ENCODE data around the gene TXNDC17. TPM values are rescaled to one million over a fixed set of nuclear protein-coding genes. Genes with fewer than 3 reads are reported as not detected.
A peak's percentile ranks its signal among the peaks of the same experiment; 100 is the strongest.

Gene TXNDC17
- total and polyA plus RNA-seq, 3 experiments from 2014 or later = 98.0 to 110 (median 105) TPM

DNA sequence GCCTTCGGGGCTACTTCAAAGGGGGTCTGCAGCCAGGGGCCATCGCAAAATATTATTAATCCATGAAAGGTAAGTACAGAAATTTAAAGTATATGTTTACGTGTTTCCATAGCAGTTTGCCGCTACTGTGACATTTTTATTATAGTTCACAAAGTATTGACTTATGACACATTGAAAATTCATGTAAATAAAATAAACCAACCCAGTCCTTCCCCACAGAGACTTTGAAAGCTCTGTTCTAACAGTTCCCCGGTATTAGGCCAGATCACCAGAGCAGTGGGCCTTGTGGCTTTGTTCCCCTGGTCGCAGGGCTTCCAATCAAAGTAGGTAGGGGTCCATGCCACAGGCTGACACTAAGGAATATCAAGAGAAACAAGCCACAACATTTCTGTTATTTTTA lies 14.2 kb upstream of the TXNDC17 start:
- Mint-ChIP-seq H3K4me1 (peaks cover 11 to 32% (median 12%) of the 10 kb centered on the region in 3 donors), H3K27me3 (no peaks in the 10 kb centered on the region), H3K4me3 (no peak overlapping the region), H3K9me3 (no peaks in the 10 kb centered on the region), H3K36me3 (peaks cover 4 to 86% (median 33%) of the 10 kb centered on the region in 3 donors), H3K27ac (no peak overlapping the region)
- H3K9me3 ChIP-seq (ENCODE audit: low read length) = no peaks in the 10 kb centered on the region
- ChIA-PET POLR2A (no interaction called here), CTCF (no interaction called here)
- peaks cover 24% of the 10 kb centered on the region for H3K36me3 ChIP-seq (ENCODE audit: insufficient read depth, low read length)
- H3K27ac ChIP-seq (ENCODE audit: low read depth, low read length) = no peak overlapping the region
- H3K4me1 ChIP-seq (ENCODE audit: insufficient read depth, low read length) = no peaks in the 10 kb centered on the region
- H3K27me3 ChIP-seq (ENCODE audit: insufficient read depth, low read length, poor library complexity, severe bottlenecking) = no peaks in the 10 kb centered on the region
- DNase-seq = no peak
- no peak overlapping the region for H3K4me3 ChIP-seq (ENCODE audit: low read length)

DNA sequence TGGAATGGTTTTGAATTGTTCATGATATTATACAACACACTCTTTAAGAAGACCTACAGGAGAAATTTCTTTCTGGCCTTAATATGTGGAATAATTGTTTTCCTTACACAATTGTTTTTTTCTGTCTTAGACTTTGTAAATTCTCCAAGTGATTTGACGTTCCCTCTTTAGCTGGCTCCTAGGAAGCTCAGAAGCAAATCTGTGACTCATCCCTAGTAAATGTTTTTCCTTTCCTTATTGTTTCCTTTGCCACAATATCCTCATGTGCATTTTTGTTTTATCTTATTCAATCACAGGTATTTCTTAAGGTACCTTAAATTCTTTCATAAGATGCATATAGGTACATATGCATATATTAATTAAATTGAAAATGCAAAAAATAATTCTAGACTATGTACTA lies 13.8 kb upstream of the TXNDC17 start:
- H3K4me1 ChIP-seq (ENCODE audit: insufficient read depth, low read length) = no peaks in the 10 kb centered on the region
- Mint-ChIP-seq H3K27me3 (no peaks in the 10 kb centered on the region), H3K4me1 (peaks cover 11 to 32% (median 12%) of the 10 kb centered on the region in 3 donors), H3K27ac (peak overlapping the region in 1 of 8 donors; percentile 11), H3K9me3 (no peaks in the 10 kb centered on the region), H3K36me3 (peaks cover 4 to 83% (median 33%) of the 10 kb centered on the region in 3 donors), H3K4me3 (no peak overlapping the region)
- CTCF ChIA-PET = no interaction called here
- H3K36me3 ChIP-seq (ENCODE audit: insufficient read depth, low read length) = peaks cover 21% of the 10 kb centered on the region
- DNase-seq = no peak
- H3K4me3 ChIP-seq (ENCODE audit: low read length) = no peak overlapping the region
- no peak overlapping the region for H3K27ac ChIP-seq (ENCODE audit: low read depth, low read length)
- H3K9me3 ChIP-seq (ENCODE audit: low read length) = no peaks in the 10 kb centered on the region
- no peaks in the 10 kb centered on the region for H3K27me3 ChIP-seq (ENCODE audit: insufficient read depth, low read length, poor library complexity, severe bottlenecking)
- POLR2A ChIA-PET = no interaction called here

- Histone ChIP-seq H3K36me3 (ENCODE audit: insufficient read depth, low read length) (peaks cover 25% of the 10 kb centered on the region), H3K27me3 (ENCODE audit: insufficient read depth, low read length, poor library complexity, severe bottlenecking) (no peaks in the 10 kb centered on the region), H3K27ac (ENCODE audit: low read depth, low read length) (no peak overlapping the region), H3K4me1 (ENCODE audit: insufficient read depth, low read length) (no peaks in the 10 kb centered on the region), H3K9me3 (ENCODE audit: low read length) (no peaks in the 10 kb centered on the region), H3K4me3 (ENCODE audit: low read length) (no peak overlapping the region)
- ChIA-PET CTCF (no interaction called here), POLR2A (no interaction called here)
- H3K36me3 Mint-ChIP-seq = peaks cover 11 to 79% (median 45%) of the 10 kb centered on the region in 3 donors
- H3K9me3 Mint-ChIP-seq = no peaks in the 10 kb centered on the region
- H3K4me3 Mint-ChIP-seq = no peak overlapping the region
- H3K27me3 Mint-ChIP-seq = no peaks in the 10 kb centered on the region
- H3K27ac Mint-ChIP-seq = no peak overlapping the region
- peaks cover 12 to 43% (median 12%) of the 10 kb centered on the region in 3 donors for H3K4me1 Mint-ChIP-seq
- no peak for DNase-seq
Measured at GRCh38 chr17:6630390-6630789, 10.5 kb upstream of the TXNDC17 start.

DNA sequence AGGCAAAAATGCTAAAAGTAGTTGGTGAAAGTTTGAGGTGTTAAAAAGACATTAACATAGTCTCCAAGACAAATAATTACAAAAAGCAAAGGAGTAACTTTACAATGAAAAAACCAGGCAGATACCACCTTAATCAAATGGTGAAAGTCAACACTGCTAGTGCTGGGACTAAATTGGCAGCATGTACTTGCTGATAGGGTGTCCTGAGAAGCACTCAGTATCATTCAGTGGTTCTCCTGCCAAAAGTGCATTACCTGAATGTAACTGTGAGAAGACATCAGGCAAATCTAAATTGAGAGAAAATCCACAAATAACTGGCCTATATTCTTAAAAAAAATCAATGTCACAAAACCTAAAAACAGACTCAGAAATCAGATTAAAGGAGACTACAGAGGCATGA lies 8.3 kb upstream of the TXNDC17 start:
- Mint-ChIP-seq H3K27me3 (no peaks in the 10 kb centered on the region), H3K4me3 (no peak overlapping the region), H3K9me3 (no peaks in the 10 kb centered on the region), H3K4me1 (peaks cover 12 to 37% (median 17%) of the 10 kb centered on the region in 3 donors), H3K36me3 (peaks cover 11 to 64% (median 41%) of the 10 kb centered on the region in 3 donors), H3K27ac (no peak overlapping the region)
- Histone ChIP-seq H3K36me3 (ENCODE audit: insufficient read depth, low read length) (peaks cover 22% of the 10 kb centered on the region), H3K27ac (ENCODE audit: low read depth, low read length) (no peak overlapping the region), H3K4me1 (ENCODE audit: insufficient read depth, low read length) (no peaks in the 10 kb centered on the region), H3K4me3 (ENCODE audit: low read length) (no peak overlapping the region), H3K9me3 (ENCODE audit: low read length) (no peaks in the 10 kb centered on the region), H3K27me3 (ENCODE audit: insufficient read depth, low read length, poor library complexity, severe bottlenecking) (no peaks in the 10 kb centered on the region)
- POLR2A ChIA-PET = no interaction called here
- CTCF ChIA-PET = no interaction called here
- no peak for DNase-seq

- ChIA-PET CTCF (no interaction called here), POLR2A (no interaction called here)
- Mint-ChIP-seq H3K27me3 (no peaks in the 10 kb centered on the region), H3K36me3 (peaks cover 11 to 56% (median 34%) of the 10 kb centered on the region in 3 donors), H3K27ac (peak overlapping the region in 1 of 8 donors; percentile 1), H3K9me3 (no peaks in the 10 kb centered on the region), H3K4me1 (peaks cover 17 to 37% (median 19%) of the 10 kb centered on the region in 3 donors), H3K4me3 (no peak overlapping the region)
- no peak overlapping the region for H3K27ac ChIP-seq (ENCODE audit: low read depth, low read length)
- H3K36me3 ChIP-seq (ENCODE audit: insufficient read depth, low read length) = peaks cover 15% of the 10 kb centered on the region
- H3K4me3 ChIP-seq (ENCODE audit: low read length) = no peak overlapping the region
- H3K4me1 ChIP-seq (ENCODE audit: insufficient read depth, low read length) = no peaks in the 10 kb centered on the region
- H3K9me3 ChIP-seq (ENCODE audit: low read length) = no peaks in the 10 kb centered on the region
- no peak for DNase-seq
- no peaks in the 10 kb centered on the region for H3K27me3 ChIP-seq (ENCODE audit: insufficient read depth, low read length, poor library complexity, severe bottlenecking)
Measured at GRCh38 chr17:6633263-6633662, 7.6 kb upstream of the TXNDC17 start.

- Histone ChIP-seq H3K36me3 (ENCODE audit: insufficient read depth, low read length) (peaks cover 3% of the 10 kb centered on the region), H3K9me3 (ENCODE audit: low read length) (no peaks in the 10 kb centered on the region), H3K4me1 (ENCODE audit: insufficient read depth, low read length) (peaks cover 13% of the 10 kb centered on the region), H3K4me3 (ENCODE audit: low read length) (no peak overlapping the region), H3K27me3 (ENCODE audit: insufficient read depth, low read length, poor library complexity, severe bottlenecking) (no peaks in the 10 kb centered on the region), H3K27ac (ENCODE audit: low read depth, low read length) (no peak overlapping the region)
- Mint-ChIP-seq H3K4me1 (peaks cover 27 to 38% (median 37%) of the 10 kb centered on the region in 3 donors), H3K27me3 (peaks cover 0 to 3% of the 10 kb centered on the region in 2 donors), H3K9me3 (no peaks in the 10 kb centered on the region), H3K36me3 (peaks cover 11 to 39% (median 26%) of the 10 kb centered on the region in 3 donors), H3K4me3 (peak overlapping the region in 2 of 7 donors; percentile 15 to 18), H3K27ac (peak overlapping the region in 2 of 8 donors; percentile 66 to 95)
- no peak for DNase-seq
- ChIA-PET POLR2A (no interaction called here), CTCF (no interaction called here)
Measured at GRCh38 chr17:6636105-6636504, 4.8 kb upstream of the TXNDC17 start.

- Histone ChIP-seq H3K27ac (ENCODE audit: low read depth, low read length) (no peak overlapping the region), H3K27me3 (ENCODE audit: insufficient read depth, low read length, poor library complexity, severe bottlenecking) (no peaks in the 10 kb centered on the region), H3K4me1 (ENCODE audit: insufficient read depth, low read length) (peaks cover 18% of the 10 kb centered on the region), H3K9me3 (ENCODE audit: low read length) (no peaks in the 10 kb centered on the region), H3K36me3 (ENCODE audit: insufficient read depth, low read length) (peaks cover 3% of the 10 kb centered on the region), H3K4me3 (ENCODE audit: low read length) (no peak overlapping the region)
- Mint-ChIP-seq H3K27ac (peak overlapping the region in 5 of 8 donors; percentile 24 to 95 (median 66)), H3K36me3 (peaks cover 11 to 39% (median 20%) of the 10 kb centered on the region in 3 donors), H3K9me3 (no peaks in the 10 kb centered on the region), H3K27me3 (peaks cover 0 to 3% of the 10 kb centered on the region in 2 donors), H3K4me3 (peak overlapping the region in 3 of 7 donors; percentile 15 to 45 (median 19)), H3K4me1 (peaks cover 29 to 39% (median 39%) of the 10 kb centered on the region in 3 donors)
- CTCF ChIA-PET = no interaction called here
- POLR2A ChIA-PET = no interaction called here
- no peak for DNase-seq
Measured at GRCh38 chr17:6636616-6637457, 4.0 kb upstream of the TXNDC17 start.

DNA sequence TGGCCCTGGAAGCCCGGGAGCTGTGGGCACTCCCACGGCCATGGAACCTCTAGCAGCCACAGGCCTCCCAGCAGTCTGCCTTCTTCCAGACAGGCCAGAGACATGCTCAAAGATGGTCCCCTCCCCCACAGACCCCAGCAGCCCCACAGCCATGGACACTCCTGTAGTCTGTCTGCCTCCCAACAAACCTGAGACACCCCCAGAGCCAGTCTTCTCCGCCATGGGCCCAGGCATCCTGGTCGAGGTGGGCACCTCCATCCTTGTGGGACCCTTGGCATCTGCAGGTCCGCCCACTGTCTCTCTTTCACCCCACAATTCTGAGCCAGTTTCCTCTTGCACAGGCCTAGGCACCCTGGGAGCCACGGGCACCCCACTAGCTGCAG lies 3.4 kb upstream of the TXNDC17 start:
- Histone ChIP-seq H3K27me3 (ENCODE audit: insufficient read depth, low read length, poor library complexity, severe bottlenecking) (no peaks in the 10 kb centered on the region), H3K4me3 (ENCODE audit: low read length) (no peak overlapping the region), H3K4me1 (ENCODE audit: insufficient read depth, low read length) (peaks cover 24% of the 10 kb centered on the region), H3K36me3 (ENCODE audit: insufficient read depth, low read length) (peaks cover 3% of the 10 kb centered on the region), H3K9me3 (ENCODE audit: low read length) (no peaks in the 10 kb centered on the region), H3K27ac (ENCODE audit: low read depth, low read length) (no peak overlapping the region)
- H3K4me3 Mint-ChIP-seq = peak overlapping the region in 3 of 7 donors; percentile 19 to 75 (median 45)
- ChIA-PET CTCF (no interaction called here), POLR2A (interaction anchor here (0.9 kb wide), 1 partner anchor 12 kb away, joined by 3 read pairs; no protein-coding TSS in a partner anchor)
- no peaks in the 10 kb centered on the region for H3K9me3 Mint-ChIP-seq
- peaks cover 33 to 45% (median 45%) of the 10 kb centered on the region in 3 donors for H3K4me1 Mint-ChIP-seq
- H3K27me3 Mint-ChIP-seq = peaks cover 0 to 3% of the 10 kb centered on the region in 2 donors
- peaks cover 11 to 38% (median 19%) of the 10 kb centered on the region in 3 donors for H3K36me3 Mint-ChIP-seq
- peak overlapping the region in 5 of 8 donors; percentile 24 to 95 (median 75) for H3K27ac Mint-ChIP-seq
- DNase-seq = no peak
